Activated CD4-positive, CD25-positive, alpha-beta regulatory T cell (primary cell): ENCODE measurements around the gene TMED6.
A peak's percentile ranks its signal among the peaks of the same experiment; 100 is the strongest.

Source experiments
- DNase-seq, 4 experiments: peaks; one replicate each; lab custom pipeline; 2025; lab: John Stamatoyannopoulos, UW

TMED6 gene

DNA sequence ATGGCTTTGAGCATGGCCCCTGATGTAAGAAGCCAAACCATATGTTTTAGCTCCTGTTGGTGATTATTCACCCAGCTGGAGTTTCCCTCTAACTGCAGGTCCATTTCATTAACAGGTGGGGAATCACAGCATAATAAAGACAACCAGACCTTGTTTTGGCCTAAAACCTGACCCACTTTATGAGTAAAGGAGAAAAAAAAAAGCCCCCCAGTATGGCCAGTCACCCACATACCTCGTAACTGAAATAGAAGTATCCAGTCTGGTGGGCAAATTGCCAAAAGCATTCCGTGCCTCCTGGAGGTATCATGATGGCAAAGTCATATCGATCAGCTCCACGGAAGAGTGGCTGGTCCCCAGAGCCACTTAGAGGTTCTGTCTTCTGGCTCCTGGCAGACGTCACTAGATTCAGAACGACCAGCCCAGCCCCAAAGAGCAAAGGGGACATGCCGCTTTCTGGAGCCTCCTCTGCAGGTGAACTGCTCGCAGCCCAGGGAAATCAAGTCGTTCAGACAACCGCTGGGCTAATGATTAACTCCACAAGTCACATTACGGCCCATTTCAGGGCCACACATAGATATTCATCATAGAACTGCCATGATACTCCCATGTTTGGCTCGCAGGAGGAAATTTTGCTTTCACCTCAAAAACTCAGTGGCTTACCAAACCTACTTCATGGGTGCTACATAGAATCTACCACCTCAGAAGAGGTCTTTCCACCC lies at the start of gene TMED6:
Gene TMED6 (minus strand): TSS at position 478 of the 719 bp plus-strand sequence. CDS start 33 bp downstream, at position 445.
- no peak for DNase-seq

DNA sequence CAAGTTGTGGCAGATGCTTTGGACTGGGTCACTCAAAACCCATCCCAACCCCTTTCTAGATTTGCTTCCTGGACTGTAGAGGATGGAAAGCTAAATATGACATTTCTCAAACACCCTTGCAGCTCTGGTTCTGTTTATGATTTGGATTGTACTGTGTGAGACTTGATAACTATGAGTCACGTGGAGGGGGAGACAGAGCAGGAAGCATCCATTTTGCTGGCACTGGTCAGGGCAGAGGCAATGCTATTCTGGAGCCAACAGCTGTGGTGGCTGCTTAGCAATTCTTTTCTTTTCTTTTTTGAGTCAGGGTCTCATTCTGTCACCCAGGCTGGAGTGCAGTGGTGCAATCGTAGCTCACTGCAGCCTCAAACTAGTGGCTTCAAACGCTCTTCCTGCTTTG lies 47.8 kb upstream of the TMED6 start:
- DNase-seq, result no peak

DNA sequence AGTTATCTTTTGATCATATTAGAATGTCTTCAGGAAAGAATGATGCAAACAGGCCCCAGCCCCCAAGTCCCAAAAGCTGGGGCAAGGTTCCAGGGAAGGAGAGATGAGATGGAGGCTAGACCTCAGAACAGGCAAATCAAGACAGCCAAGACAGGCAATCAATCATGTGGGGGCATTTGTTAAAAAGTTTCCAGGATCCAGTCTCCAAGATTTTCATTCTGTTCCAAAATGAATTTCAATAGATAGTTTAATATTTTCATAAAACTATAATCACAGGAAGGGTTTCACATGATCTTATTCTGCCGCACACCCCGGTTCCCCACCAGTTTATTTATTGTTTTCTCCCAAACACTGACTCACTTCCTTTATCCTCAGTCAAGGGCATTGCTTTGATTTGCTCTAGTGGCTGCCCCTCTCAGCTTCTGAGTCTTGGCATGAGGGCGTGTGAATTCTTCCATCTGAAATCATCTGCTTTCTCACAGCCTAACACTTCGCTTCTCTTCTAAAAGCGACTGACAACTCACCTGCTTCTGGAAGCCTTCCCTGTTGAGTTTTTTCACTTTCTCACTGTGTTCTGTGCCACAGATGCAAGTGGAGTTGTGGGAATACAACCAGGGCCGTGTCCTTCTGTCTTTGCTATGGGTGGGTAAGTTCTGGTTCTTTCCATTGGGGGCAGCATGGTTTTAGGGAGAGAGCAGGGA lies 46.4 kb upstream of the TMED6 start:
- no peak for DNase-seq

DNA sequence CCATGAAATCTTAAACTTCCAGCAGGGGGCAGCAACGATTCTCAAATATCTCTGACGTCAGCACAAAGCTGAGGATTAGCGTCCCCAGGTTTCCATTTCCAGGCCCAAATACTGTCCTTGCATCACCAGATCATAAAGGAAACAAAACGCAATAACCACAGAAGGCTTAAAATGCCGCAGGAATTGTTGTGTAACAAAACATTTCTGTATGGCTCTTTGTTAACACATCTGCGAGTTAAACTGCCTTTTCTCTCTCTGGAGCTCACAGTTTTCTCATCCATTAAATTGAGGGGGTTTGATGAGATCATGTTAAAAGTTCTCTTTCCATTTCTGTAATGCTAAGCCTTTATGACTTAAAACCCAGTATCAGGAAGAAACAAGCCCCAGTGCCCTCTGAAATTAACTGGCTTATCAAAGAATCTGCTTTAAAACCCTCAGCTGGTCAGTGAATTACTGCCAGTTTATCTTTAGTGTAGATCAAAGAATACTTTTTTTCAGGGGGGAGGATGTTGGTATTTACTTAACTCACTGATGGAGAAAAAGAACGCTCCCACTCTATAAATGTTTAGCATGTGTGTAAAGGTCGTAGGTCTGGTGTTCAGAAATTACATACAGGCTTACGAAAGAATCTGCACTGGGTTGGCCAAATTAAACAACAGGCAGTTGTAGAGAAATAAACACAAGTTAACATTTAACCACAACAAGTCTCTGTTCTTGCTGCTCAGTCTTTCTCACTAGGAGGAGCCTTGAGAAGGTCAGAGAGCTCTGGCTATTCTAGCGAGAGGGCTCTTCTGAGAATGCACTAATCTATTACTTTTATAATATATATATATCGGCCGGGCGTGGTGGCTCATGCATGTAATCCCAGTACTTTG lies 44.8 kb upstream of the TMED6 start:
- DNase-seq, result peak; percentile 28 to 61 (median 38)

DNA sequence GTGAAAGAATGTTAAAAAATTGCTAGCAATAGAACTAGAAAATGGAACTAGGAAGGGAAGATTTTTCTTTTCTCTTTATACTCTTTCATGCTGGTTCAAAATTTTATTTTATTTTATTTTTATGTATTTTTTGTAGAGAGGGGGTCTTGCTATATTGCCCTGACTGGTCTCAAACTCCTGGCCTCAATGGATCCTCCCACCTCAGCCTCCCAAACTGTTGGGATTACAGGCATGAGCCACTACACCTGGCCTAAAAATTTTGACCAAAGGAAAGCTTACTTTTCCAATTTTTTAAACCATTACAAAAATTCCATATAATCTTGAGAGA lies 44.2 kb upstream of the TMED6 start:
- DNase-seq, result no peak

DNA sequence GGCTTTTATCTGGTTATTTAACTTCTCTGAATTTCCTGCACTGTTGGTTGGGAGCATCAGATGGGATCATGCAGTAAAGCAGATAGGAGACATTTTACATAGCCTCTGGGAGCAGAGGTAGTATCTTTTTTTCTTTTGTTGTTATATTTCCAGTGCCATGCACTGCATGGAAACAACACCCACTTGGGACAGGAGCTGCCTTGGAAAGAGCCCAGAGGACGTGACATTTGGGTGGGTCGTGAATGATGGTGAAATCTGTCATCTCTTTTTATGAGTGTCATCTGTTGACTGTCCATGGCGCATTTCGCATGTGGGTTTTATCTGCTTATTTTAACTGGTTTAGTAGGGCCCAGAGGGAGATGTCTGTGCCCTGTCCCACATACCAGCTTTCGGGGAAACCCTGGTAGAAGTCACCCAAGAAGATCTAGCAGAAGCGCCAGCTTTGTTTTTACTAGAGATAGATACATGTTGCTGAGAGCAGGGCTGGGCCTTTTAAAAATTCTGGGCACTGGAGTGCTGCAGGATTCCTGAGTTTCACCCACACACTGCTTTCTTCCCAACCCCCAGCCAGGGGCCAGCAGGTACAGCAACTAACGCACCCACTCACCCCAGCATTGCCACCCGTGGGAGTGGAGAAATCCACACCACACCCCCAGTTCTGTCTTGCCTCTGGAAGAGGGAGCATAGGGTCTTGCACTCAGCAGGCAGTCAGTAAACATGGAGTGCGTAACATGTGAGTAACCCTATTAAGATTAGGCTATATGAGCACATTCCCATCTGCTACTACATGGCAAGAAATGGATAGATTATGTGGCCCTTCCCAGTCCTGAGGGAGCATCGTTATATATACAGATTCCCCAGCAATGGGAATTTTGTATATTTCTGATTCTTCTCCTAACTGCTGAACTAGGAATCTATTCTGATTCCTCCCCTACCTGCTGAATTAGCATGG lies 42.6 kb upstream of the TMED6 start:
- DNase-seq, result no peak

DNA sequence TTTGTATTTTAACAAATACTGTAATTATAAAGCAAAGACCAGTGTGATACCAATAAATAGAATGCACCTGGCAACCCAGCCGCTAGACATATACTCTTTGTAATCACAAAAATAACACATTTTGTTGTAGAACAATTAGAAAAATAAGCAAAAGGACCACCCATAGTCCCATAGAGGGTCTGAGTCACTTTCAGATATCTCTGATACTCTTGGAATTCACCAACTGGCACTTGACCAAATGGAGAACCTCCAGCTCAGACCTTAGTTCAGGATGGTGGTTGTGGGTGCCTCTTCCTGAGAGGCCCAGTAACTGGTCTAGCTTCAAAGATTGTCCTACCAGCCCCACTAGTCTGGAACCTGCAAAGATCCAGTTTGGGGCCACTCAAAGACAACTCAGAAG lies 35.0 kb upstream of the TMED6 start:
- no peak for DNase-seq

DNA sequence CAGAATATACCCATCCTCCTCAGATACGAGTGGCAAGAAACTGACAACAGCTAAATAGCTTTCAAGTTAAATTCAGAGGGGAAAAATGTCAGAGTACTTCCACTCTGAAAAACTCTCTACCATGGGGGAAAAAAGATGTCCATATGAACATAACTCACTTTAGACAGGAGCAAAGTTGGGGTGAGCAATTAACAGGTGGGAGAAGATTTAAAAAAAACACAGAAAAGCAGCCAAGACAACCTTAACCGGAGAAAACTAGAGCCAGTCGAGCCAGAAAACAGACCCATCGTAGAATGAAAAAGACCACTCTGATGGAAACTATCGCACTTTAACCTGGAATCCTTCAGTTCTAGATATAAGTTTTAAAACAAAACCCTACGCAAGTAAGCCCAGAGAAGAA lies 33.4 kb upstream of the TMED6 start:
- DNase-seq, result no peak

DNA sequence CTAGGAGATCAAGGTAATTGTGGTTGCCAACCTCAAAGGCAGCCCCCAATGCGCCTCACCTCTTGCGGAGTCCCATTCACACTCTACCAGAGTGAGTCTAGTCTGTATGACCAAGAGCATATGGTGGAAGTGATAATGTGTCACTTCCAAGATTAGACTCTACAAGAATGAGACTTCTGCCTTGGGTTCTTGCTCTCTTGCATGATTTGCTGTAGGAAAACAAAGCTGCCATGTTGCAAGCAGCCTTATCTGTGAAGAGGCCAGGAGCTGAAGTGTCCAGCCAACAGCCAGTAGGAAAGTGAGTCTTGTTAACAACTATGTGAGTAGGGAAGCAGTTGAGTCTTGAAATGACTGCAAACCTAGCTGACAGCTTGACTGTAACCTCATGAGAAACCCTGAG lies 30.8 kb upstream of the TMED6 start:
- DNase-seq, result no peak

DNA sequence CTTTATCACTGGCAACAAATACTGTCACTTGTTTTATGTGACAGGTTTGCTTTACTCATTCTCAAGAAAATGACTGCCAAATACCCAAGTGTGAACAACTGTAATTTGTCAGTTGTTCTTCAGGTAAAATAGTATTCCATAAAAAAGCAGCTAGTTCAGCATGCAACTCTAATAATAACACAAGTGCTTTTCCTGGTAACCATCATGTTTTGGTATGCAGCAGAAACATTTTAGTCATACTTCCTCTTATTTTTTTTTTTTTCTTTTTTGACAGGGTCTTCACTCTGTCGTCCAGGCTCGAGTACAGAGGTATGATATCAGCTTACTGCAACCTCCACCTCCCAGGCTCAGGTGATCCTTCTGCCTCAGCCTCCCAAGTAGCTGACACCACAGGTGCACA lies 29.6 kb upstream of the TMED6 start:
- DNase-seq, result no peak

DNA sequence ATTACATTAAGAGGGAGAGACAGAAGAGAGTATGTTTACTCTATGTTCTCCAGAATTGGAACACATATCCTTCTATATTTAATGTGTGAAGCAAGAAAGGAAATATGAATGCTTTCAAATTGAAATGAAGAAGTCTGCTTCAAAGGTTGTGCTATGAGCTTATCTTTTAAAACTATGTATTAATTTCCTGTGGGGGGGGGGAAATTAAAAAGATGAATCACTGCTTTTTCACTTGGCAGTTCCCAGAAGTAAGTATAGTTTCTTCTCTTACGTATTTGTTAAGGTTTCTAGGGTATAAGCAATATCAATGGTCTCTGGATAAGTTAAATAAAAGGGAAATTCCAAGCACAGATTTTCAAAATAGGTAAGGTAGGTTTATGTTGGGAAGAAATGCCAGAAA lies 27.2 kb upstream of the TMED6 start:
- no peak for DNase-seq

DNA sequence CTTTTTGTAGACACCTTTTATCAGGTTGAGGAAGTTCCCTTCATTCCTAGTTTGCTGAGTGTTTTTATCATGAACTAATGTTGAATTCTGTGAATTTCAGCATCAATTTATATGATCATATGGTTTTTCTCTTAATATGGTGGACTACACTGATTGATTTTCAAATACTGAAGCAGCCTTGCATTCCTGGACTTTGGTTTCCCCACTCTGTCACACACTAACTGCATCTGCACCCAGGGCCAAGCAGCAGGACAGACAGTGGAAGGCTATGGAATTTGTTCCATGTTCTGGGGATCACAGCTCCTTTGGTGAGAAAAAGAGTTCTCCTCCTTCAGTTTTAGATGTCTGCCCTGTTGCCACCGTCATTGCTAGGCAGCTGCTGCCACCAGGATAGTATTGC lies 26.4 kb upstream of the TMED6 start:
- no peak for DNase-seq

DNA sequence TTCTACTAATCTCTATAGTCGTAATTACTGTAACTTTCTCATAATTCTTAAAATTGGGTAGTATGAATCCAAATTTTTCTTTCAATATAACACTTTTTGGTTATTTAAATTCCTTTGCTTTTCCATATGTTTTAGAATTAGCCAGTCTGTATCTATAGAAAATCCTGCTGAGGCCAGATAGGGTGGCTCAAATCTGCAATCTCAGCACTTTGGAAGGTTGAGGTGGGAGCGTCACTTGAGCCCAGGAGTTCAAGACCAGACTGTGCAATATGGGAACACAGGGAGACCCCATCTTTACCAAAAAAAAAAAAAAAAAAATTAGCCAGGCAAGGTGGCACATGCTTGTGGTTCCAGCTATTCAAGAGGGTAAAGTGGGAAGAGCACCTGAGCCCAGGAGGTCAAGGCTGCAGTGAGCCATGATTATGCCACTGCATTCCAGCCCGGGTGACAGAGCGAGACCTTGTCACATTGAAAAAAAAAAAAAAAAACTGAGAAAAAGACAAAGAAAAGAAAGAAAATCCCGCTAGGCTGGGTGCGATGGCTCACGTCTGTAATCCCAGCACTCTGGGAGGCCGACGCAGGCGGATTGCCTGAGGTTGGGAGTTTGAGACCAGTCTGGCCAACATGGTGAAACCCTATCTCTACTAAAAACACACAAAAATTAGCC lies 24.9 kb upstream of the TMED6 start:
- no peak for DNase-seq

DNA sequence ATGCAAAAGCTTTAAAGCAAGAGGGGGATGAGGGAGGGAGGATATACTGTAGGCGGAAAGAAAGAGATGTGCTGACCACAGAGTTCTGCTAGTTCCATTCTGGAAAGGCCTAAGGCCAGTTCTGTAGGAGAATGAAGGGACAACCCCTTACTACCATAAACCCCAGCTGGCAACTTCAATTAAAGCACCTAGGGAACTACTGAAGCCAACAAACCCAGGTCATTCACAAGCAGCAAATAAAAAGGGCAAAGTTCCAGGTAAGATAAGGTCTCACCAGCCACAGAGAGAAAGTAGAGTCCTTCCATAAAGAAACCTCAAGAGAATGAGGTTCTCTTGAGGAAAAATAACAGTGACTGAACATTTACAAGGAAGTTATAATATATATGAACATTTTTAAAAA lies 21.4 kb upstream of the TMED6 start:
- DNase-seq, result no peak

DNA sequence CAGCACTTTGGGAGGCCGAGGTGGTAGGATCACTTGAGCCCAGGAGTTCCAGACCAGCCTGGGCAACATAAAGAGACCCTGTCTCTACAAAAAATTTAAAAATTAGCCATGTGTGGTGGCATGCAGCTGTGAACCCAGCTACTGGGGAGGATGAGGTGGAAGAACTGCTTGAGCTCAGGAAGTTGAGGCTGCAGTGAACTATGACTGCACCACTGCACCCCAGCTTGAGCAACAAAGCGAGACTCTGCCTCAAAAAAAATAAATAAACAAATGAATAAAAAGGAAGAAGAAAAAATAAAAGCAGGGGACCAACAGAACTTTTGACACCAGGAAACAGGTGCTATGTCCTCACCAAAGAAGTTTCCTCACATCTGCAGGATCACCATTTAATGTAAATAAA lies 20.0 kb upstream of the TMED6 start:
- DNase-seq, result no peak

DNA sequence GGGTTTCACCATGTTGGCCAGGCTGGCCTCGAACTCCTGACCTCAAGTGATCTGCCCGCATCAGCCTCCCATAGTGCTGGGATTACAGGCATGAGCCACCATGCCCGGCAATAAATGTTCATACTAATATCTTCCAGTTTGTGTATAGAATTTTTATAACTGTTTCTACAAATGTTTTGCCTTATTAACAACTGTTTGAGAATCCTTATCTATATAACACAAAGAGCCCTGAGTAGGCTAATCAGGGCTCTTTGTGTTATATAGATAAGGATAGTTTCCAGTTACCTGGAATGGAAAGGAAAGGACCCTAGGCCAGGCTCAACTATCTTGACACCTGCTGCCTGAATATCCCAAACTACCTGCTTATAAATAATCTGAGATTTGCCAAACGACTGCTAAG lies 17.3 kb upstream of the TMED6 start:
- DNase-seq, result no peak

DNA sequence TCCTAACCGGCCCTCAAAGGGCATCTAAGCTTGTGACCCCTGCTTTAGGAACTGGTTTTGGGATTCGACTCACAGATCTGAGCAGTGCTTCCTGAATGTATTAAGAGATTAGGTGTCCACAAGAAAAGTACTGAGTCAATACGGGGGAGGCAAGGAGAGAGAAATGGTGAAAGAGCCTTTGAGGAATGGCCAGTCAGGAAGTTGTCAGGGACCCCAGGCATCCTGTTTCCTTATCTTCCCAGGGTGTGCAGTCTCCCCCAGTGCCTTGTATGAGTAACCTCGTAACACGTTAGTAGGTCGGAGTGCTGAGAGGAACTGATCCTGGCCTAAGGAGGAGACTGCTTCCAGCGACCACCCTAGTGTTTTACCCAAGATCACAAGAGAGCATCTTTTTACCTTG lies 16.4 kb upstream of the TMED6 start:
- DNase-seq, result no peak

DNA sequence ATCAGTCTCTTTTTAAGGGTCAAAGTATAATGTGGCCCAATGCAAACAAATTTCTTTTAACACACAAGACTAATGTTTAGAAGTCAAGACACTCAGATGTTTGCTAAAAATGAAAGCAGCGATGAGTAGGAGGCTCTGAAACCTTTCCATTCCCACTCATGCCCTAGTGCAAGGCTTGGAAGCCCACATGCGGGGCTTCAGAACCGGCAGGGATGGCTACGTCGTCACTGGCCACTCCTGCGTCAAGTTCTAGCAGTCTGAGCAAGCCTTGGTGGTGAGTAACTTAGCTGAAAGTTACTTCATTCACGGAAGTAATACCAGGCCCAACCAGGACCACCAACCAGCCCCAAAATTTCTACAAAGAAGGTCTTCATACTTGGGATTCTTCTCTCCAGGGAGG lies 14.8 kb upstream of the TMED6 start:
- DNase-seq, result no peak

DNA sequence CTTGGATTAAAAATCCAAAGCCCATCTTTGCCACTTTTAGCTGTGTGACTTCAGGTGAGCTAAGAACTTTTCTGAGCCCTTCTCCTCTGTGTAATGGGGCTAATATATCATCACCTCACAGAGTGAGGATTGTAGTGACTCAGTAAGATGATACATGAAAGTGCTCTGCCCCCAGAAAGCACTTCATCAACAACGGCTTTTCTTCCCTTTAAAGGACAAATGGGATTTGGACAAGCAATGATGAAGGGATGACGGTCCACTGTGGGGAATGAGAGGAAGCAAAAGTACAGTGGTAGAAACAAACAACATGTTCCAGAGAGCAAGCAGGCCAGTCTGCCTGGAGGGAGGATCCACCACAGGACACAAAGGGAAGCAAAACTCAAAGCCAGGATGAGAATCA lies 14.3 kb upstream of the TMED6 start:
- no peak for DNase-seq

DNA sequence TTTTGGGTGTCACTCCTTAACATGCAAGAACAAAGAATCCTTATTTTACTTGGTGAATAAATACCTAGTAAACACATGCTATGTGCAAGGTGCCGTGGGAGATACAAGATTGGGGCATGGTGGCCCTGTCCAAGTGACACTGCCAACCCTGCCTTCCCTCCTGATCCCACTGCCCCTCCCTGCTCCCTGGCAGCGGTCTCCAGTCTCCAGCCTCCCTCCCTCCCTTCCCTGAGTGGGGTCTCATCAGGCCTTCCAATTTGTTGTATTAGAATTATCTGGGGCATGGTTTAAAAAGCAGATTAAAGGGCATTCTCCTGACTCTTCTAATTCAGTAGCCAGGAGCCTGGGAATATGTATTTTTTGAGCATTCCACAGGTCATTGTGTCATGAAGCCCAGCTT lies 12.5 kb upstream of the TMED6 start:
- DNase-seq, result no peak

DNA sequence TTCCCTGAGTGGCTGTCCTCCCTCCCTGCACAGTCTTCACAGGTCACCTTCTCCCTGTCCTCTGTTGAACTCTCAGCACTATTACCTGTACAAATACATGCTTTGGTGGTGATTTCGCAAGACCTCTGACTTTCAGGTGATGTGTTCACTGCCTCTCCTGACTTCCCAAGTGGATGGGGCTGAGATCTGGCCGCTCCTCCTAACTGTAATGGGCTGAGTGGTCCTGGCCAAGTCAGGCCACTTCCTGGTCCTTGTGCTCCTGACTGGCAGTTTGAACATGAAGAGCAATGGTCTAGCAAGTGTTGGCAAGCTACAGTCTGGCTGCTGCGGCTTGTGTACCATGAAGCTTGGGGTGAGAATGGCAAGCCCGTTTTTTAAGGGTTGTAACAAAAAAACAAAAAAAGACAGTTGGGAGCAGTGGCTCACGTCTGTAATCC lies 11.7 kb upstream of the TMED6 start:
- no peak for DNase-seq
